DMS 273 (cell line): Measurements from ENCODE around the gene MSI2.

Source experiments
- DNase-seq: peaks from one replicate; lab custom pipeline; 2025; ENCODE audit not compliant: unreplicated experiment; lab: John Stamatoyannopoulos, UW

Gene MSI2

DNA sequence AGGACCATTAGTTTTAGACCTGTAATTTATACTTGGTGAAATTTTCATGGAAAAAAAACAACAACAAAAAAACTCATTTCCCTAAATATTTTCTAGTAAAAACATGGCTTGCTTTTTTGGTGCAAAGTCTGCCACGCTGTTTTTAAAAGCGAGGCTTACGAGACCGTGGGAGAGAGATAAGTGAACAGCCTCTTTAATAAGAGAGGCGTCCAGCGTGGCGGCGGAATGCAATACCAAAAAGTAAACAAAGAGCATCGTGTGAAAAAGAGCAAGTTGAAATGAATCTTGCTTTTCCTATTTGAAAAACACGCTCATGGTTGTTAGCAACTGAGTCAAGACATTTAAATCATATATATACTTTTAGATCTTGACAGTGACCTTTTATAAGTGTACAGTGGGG lies 10.5 kb upstream of the MSI2 start:
- no peak for DNase-seq

DNA sequence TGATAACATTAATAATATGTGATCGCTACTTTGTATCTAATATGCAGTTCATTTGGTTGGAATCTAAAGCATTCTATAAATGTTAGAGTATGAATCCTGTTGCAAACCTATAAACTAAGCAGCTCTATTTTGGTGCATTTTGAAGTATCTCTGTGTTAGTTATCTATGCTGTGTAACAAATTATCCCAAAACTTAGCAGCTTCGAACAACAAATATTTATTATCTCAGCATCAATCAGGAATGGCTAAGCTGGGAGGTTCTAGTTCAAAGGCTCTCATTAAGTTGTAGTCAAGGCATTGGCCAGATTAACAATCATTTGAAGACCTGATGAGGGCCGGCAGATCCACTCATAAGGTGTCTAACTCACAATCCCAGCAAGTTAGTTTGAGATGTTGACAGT lies 10.1 kb upstream of the MSI2 start:
- no peak for DNase-seq

DNA sequence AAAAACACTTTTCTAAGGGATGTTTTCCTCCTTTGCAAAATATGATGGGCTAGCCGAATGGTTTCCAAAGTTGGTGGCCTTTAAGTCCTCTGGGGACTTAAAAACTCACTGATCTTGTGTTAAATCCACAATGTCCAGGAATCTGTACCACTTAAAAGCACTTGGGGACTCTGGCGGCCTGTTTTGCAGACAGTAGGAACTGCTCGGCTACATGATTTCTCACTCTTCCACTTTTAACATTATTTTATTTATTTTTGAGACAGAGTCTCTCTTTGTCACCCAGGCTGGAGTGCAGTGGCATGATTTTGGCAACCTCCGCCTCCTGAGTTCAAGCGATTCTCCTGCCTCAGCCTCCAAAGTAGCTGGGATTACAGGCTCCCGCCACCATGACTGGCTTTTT lies 9.1 kb upstream of the MSI2 start:
- no peak for DNase-seq

DNA sequence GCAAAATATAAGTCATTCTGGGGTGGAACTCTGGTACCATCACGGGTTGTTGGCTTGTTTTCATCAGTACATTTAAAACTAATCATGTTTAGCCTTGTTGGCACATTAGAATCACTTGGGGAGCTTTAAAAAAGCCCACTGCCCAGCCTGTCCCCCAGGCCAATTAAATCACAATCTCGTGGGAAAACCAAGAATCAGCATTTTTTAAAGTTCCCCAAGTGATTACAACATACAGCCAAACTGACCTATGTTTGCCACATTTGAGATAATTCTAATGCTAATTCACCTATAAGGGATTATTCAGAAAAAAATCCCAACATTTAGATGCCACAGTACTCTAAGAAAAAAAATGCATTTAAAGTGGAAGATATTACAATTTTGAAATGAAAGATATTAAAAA lies 8.4 kb upstream of the MSI2 start:
- DNase-seq, result no peak

DNA sequence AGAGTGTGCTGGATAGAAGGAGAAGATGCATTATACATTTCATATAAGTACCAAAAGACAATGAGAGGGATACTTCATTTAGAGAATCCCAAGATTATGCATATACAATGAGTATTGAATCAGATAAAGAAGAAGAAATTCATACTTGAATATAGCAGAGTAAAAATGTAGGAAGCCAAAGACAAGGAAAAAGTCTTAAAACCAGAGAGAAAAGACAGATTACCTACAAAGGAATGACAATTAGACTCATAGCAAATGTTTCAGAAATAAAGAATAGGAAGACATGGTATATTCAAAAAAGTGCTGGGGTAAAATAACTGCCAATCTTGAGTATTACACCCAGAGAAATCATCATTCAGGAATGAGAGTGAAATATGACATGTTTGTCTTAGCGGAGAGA lies 6.8 kb upstream of the MSI2 start:
- no peak for DNase-seq

DNA sequence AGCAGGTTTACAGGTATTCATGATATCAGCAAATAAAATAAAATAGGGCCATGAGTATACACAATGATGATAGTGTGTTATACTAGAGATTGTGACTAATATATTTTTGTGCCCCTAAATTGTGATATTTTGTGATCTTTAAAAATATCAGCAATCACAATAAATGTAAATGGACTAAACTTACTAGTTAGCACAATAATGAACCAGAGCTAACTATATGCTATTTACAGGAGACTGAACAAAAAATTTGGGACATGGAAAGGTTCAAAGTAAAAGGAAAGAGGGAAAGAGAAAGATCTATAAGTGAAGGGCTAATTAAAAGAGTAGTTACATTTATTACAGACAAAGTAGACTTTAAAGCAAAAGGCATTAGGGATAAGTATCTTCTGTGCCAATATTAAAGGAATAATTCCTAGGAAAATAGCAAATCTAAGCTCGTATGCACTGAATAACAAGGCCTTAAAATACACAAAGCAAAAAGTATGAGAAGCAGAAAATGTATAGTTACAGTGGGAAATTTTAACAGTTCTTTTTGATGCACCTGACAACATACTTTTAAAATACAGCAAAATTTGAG lies 5.0 kb upstream of the MSI2 start:
- DNase-seq, result no peak

DNA sequence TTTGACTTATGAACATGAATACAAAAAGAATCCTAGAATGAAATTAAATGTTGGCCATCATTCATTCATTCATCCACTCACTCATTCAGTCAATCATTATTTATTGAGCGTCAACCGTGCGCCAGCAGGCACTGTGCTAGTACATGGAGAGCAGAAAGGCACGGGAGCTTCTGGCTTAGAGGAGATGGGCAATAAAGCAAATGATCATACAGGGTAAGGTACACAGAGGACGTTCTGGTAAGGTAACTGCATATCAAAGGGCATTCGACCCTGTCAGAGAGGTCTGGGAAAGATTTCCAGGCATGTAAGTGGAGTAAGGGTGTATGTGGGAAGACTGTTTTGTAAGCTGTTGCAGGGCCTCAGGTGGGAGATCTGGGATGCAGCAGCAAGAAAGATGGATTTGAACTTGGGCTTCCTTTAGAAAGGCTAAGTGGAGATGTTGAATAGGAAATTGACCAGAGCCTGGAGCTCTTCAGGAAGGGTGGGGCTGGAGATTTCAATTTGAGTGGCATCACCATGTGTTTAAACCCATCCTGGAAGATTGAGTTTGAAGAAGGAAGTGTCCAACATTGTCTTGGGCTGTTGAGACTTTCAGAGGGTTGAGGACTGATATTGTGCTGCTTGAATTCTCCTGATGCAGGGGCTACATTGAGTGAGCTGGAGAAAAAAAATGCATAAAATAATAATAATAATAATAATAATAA lies 2.8 kb upstream of the MSI2 start:
- DNase-seq, result no peak

DNA sequence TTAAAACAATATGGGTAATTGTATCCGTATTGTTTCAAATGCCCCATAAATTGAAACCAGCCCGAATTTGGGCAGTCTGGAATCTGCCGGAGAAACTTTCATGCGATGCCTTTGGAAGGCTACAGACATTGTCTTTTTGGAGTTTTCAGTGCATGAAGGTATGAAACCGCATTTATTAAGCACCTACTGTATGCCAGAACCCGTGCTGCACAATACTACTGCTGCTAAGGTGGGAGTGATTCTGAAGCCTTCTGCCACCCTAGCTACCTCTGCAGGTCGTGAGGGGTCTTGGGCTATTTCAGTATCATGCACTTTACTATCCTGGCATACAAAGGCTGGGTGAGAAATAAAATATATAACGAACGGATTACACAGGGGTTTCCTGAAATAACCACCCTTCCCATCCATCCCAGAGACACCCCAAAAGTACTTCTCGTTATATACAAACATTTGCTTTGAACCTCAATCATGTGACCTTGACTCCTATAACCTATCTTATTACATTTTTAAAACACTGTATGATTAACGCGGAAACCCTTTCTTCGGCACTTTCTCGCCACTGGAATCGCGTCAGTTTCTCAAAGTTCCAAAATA lies 1.0 kb upstream of the MSI2 start:
- no peak for DNase-seq

DNA sequence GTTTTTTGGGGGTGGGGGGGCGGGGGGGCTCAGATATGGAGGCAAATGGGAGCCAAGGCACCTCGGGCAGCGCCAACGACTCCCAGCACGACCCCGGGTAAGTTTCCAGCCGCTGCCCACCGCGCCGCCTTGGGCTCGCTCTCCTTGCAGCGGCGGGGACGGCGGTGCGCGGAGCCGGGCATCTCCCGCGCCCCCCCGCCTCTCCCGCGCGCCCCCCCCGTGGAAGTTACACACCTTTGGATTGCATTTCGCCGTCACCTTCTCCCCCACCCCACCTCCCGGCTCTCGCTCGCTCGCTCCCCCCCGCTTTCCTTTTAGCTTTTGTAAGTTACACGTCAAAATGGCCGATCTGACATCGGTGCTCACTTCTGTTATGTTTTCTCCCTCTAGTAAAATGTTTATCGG lies 387 bp downstream of the MSI2 start:
- DNase-seq, result peak; percentile 71

DNA sequence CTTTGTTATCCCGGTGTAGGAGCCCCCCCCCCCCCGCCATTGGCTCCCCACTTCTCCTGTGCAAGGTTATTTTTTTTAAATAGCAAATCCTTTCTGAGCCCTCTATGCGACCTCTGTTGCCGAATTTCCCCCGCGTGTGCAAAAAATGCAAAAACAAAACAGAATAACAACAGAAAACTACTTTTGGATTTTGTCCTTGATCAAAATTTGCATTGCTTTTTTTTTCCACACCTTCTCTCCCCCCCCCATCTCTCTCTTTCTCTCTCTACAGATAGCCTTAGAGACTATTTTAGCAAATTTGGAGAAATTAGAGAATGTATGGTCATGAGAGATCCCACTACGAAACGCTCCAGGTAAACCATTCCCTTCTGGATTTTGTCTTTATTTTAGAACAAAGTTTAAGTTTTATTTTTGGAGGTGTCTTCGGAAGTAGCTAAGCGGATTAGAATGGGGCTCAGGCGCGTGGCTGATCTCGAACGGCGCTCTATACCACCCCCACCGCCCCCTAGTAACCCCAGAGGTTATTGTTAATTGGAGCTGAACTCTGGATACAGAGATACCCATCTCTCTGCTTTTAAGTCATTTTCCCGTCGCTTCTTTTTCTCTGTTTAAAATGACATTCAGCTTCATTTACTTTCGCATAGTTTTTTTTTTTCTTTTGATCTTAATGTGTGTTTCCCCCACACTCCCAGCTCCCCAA lies 1.0 kb downstream of the MSI2 start:
- DNase-seq, result peak; percentile 44

DNA sequence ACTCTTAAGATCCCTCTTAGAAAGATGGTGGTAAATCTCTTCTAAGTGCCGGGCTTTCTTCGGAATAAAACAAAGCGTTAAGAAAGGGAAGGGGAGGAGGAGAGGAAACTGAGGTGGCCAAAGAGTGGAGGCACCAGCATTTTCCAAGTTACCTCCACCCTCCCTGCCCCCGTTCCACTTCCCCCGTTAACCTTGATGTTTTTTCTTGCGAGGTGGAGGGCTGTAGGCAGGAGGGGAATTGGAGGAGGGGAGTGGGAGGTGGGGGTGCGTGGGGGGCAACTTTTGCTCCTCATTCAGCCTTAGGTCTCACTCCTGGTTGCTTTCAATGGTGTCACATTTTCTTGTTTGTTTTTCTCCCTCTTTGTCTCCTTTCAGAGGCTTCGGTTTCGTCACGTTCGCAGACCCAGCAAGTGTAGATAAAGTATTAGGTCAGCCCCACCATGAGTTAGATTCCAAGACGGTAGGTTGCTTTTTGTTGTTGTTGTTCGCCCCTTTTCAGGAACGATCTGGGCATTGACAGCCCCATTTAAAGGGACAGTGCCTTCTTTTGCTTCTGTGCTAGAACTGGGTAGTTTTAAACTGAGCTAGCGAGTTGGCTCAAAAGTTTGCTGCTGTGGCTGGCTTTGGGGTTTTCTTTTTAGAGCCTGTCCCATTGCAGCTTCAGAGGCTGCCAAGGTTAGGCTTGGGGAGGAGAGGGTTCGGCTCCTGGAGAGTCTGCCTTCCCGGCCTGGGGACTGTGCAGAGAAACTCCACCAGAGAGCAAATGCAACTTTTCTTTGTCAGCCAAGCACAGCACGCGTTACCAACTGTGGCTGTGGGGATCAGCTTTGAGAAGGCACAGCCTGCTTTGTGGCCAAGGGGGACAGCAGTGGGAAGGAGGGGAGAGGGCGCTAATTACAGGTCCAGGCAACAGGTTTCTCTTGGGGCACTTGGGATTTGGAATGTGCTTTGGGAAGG lies 1.9 kb downstream of the MSI2 start:
- DNase-seq, result peak; percentile 46

DNA sequence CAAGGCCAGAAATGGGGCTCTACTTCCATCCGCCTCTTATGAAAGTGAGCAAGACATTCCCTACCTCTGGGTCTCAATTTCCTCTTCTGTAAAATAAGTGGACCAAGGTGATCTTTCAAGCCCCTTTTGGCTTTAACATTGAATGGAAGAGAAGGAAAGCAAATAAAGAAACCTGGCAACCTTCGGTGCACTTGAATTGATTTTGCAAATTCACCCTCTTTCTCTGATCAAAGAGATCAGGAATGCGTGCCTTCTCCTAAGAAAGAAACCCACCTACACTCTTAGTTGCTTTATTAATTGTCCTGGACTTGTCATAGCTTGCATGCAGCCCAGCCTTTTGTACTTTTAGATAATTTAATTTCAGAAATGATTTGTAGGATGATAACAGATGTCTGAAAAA lies 3.0 kb downstream of the MSI2 start:
- no peak for DNase-seq

DNA sequence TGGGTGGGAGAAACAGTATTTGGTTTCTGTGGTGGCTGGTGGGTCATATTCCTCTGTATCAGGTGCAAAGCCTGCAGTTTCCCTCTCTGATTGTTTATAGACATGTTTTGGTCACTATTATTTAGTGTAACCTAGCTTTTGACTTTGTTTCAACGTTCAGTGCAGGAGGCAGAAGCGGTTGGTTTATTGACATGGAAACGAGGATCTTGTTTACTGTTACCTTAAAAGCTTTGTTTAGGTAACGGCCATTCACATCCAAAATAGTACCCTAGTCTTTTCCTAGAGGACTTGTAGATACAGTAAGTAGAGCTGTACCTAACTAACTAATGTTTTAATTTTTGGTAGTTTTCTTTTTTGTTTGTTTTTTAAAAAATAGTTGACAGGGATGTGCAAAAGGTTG lies 3.5 kb downstream of the MSI2 start:
- DNase-seq, result no peak

DNA sequence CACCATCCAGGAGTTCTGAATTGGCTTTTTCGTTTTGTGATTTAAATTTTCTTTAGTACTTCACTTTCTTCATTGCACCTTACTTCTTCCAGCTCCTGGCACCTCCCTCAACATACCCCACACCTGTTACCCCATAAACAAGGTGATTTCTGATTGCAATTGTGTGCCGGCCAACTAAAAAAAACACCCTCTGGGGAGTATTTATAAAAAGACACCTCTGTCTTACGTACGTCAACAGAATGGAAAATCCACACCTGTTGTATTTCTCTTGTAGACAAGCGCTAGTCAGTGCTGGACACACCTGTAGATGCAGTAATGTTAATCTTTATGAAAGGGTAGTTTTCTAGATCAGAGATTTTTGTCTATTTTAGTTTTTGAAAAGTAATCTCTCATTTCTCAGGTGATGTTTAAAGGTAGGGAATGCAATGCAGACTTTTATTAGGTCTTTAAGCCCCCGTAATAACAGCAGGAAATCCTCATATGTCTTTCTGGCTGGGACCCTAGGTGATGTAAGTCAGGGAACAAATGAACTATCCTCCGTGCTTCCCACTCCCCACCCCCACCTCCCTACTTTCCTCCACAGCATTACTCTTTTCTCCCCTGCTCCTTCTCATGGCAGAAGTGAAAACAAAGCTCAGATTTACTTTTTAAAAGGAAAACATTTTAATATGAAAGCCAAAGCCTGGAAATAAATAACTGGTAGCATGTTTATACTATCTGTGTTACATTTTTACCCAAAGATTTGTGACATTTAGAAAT lies 4.2 kb downstream of the MSI2 start:
- no peak for DNase-seq

DNA sequence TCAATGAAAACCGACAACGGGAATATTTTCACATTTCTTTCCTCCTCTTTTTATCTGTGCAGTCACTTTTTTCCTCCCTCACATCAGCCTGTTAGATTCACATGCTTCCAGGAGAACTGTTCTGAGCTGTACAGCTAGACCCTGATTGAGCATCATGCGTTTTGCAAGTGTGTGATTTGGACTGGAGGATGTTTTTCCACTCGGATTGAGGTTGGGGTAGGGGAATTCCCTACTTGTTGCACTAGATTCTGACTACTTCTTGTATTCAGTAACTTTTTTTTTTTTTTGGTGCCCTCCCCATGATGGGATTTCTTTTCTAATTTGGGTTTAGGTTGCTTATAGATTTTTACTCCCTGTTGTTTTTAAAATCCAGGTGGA lies 4.8 kb downstream of the MSI2 start:
- no peak for DNase-seq

DNA sequence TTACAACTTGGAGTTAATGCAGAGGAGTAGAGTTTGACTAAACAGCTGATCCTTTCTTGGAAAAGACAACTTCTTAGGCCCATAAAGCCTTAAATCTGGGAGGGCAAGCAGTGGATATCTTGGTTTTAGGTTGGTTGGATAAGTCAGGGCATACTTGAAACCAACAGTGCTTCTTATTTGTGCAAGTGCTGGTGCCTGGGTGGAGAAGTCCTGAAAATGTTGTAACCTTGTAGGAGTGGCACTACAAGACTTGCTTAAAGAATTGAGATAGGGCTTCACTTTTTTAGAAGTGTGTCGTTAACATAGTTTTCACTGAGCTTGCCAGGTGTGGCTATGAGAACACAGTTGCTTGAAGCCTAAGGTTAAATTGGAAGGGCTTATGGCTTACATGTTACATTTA lies 6.2 kb downstream of the MSI2 start:
- DNase-seq, result no peak

DNA sequence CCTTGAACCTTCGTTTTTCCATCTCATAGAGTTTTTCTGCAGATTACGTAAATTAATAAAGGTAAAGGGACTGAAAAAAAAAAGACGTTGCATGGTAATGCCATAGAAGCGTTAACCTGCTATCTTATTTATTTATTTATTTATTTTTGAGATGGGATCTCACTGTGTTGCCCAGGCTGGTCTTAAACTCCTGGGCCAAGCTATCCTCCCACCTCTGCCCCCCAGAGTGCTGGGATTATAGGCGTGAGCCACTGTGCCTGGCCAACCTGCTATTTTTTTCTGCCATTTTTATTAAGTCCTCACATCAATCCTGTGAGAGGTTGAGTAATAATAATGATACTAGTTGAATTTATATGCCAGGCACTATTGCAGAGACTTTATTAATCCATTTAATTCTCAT lies 7.9 kb downstream of the MSI2 start:
- no peak for DNase-seq

DNA sequence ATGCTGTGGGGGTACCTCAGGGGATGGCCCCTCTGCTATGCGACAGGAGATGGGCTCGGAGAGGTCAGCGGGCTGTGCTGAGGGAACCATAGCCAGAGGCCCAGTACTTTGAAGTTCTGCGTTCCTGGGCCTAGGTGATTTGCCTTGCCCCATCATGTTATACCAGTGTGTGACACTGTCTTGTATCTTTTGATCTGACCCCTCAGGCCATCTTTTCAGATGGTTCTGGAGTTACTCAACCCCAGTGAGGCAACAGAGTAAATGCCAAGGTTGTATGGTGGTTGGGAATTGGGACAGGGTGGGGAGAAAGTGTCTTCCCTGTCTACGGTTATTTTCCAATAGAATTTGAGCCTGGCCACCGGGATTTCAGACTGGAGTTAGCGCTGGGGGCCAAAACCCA lies 8.5 kb downstream of the MSI2 start:
- no peak for DNase-seq

DNA sequence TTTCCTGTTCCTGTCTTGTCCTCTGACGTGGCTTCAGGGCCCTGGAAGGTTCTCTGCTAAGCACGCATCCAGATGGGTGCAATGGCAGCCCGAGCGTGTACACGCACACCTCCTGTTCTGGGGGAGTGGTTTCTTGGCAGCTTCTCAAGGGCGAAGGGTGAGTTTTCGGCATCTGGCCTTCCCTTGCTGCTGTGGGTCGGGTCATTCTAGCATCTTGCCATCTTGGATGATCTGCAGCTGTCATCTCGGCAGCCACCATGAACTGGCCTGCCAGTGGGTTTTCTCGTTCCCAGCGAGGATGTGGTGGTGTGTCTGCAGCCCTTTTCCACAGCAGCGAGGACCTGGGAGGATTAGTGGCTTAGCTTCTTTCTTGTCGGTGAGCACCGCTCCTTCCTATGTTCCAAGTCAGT lies 10.6 kb downstream of the MSI2 start:
- no peak for DNase-seq

DNA sequence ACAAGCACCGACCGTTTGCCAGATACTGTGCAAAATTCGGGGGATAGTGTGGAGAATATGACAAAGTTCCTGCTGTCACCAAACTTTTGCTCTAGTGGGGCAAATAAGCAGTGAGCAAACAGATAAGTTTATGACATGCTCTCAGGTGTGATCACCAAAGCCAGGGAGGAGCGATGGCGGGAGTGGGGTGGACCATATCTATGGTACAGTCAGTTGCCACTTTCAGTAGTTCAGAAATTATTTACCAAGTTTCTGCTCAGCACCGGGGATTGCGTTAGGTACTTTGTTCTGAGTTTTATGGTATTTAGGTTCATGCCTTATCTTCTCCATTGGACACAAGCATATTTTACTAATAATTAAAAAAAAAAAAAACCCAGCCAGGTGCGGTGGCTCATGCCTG lies 11.9 kb downstream of the MSI2 start:
- DNase-seq, result no peak
